Right renal pelvis (tissue), 4 donors: Measurements from ENCODE around the gene ZNF550. TPM values are rescaled to one million over a fixed set of nuclear protein-coding genes. Genes with fewer than 3 reads are reported as not detected.
"Not testable (repeated sequence)": the region's sequence is repeated elsewhere in the genome, so short reads cannot be mapped to it uniquely, and the experiment has no call there.

ENCODE experiments used
- DNase-seq, 4 donors: peaks; one replicate each; pipeline ENCODE4 v3.0.0-alpha.2; 2013; ENCODE audit warnings: low read depth in 4 of 4, low spot score in 3 of 4, missing footprints in 1 of 4
- polyA plus RNA-seq, 4 donors: library from polyadenylated mRNA; unstranded; fragments of 120-200 nt; gene quantifications; one replicate each; pipeline ENCODE4 v1.2.1, GENCODE V29; 2013; ENCODE audit not compliant: insufficient read length in 4 of 4

ZNF550 gene
- polyA plus RNA-seq, 4 donors, result 20.6 to 25.9 (median 22.2) TPM

DNA sequence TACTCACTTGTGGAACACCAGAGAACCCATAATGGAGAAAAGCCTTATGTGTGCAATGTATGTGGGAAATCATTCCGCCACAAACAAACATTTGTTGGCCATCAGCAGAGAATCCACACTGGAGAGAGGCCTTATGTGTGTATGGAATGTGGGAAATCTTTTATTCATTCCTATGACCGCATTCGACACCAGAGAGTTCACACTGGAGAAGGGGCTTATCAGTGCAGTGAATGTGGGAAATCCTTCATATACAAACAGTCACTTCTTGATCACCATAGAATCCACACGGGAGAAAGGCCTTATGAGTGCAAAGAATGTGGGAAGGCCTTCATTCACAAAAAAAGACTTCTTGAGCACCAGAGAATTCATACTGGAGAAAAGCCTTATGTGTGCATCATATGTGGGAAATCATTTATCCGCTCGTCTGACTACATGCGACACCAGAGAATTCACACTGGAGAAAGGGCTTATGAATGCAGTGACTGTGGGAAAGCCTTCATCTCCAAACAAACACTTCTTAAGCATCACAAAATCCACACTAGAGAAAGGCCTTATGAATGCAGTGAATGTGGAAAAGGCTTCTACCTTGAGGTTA lies 21.6 kb downstream of the ZNF550 start:
- DNase-seq, result no peak

DNA sequence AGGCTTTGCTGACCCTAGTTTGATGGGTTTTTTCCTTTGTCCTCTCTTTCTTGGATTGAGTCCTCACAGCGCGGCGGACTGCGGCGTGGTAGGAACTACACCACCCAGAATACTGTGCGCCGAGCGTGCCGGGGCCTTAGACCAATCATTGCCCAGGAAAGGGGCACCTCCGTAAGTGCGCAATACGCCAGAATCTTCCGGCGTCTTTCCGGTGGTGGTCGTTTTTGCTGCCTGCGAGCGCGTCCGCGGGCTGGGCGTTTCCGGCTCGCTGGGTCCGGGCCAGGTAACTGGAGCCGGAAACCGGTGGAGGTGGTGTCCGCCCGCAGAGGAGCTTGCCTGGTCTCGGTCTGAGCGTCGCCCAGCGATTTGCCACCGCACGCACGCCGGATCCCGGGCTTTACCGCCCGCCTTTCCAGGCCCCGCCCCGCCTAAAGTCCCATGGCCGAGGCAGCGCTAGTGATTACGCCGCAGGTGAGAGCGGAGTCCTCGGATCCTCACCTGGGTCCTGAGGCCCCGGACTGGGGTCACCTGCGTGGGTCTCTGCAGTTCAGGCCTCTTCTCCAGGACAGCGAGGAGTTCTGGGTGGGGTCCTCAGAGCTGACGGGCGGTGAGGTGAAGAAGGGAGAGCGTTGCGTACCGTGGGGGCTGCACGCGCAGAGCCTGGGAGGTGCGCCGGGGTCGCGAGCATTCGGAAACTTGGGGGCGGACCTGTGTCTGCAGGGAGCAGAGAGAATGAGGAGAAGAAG lies 32.4 kb downstream of the ZNF550 start, which contains the start of gene ZNF549:
Gene ZNF549 (plus strand): TSS at position 221 of the 746 bp plus-strand sequence. CDS start 218 bp downstream, at position 439.
- DNase-seq, result peak; percentile 76 to 89 (median 82)

DNA sequence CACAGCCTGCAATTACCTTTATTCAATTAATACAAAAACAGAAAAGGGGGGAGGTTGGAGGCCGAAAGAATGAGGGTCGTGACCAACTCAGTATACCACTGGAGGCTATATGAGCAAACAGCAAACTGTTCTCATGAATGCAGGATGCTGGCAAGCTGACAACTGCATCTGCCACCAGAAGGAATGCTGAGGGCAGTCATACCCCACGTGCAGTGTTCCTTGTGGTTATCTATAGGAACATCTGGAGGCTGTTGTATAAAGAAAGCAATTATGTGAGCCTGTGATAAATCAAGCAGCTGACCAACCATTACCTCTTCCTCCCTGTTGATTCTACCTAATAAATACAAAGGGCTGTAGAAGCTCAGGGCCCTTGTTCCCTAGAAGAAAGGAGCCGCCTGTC lies 41.6 kb downstream of the ZNF550 start:
- DNase-seq, result not testable (repeated sequence)

DNA sequence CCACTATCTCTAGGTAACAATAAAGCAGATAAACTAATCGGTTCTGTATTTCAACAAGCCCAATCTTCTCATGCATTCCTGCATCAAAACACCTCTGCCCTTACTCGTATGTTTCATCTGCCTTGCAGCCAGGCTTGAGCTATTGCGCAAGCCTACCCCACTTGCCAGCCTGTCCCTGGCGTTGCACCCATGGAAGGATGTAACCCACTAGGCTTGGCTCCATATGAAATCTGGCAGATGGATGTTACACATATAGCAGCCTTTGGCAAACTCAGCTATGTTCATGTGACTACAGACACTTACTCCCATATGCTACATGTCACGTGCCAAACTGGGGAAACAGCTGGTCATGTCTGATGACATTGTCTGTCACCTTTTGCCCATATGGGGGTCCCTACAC lies 44.4 kb downstream of the ZNF550 start:
- no peak for DNase-seq

DNA sequence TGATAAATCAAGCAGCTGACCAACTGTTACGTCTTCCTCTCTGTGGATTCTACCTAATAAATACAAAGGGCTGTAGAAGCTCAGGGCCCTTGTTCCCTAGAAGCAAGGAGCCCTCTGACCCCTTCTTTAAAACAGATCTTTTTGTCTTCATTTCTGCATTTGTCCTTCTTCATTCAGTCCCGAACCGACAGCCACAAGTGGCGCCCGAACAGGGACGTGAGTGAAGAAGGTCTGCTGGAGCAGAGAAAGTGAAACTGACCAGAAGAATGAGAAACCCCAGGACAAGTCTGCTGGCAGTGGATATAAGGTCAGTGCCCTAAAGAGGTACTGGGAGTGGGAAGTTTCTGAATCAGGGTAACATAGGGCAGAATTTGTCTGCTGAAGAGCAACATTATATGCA lies 46.8 kb downstream of the ZNF550 start:
- DNase-seq, result no peak

DNA sequence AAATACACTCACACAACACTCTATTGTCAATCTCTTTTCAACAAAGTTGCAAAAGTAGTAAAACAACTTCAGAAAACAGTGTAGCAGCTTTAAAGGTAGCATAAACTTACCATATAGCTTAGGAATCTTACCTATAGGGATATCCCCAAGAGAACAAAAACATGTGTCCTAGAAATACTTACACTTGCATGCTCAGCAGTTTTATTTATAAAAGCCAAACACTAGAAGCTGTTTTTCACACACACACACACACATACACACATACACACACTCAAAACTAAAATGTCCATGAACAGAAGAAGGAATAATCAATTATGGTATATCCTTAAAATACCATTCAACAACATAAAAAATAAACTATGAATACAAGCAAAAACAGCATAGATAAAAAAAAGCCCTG lies 48.2 kb downstream of the ZNF550 start:
- DNase-seq, result no peak

DNA sequence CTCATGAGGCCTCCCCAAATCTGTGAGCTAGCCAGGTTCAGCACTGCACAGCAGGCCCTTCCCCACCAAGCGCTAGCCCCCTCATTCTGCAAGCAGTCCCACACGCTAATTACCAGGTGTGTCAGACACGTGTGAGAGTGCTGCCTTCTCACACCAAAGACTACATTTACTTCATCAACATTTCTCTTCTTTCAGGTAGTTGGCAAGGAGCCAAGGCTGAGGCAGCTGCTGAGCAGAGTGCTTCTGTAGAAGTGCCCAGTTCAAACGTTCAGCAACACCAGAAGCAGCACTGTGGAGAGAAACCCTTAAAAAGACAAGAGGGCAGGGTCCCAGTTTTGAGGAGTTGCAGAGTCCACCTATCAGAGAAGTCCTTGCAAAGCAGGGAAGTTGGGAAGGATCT lies 53.5 kb downstream of the ZNF550 start:
- no peak for DNase-seq

DNA sequence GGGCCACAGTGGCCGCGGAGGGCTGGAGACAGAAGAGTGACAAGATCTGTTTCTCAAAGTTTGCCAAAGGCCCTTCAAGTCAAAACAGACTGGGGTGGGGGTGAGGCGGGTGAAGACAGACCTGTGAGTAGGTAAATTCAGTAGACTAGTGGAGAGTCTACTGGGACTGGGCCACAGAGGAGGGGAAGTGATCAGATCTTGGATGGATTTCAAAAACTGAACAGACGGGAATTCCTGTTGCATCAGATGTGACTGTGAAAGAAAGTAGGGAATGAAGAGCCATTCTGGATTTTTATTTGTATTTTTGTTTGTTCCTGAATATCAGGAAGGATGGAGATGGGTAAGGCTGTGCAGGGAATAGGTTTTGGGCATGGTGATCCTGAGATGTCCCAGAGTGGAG lies 59.3 kb downstream of the ZNF550 start:
- DNase-seq, result not testable (repeated sequence)

DNA sequence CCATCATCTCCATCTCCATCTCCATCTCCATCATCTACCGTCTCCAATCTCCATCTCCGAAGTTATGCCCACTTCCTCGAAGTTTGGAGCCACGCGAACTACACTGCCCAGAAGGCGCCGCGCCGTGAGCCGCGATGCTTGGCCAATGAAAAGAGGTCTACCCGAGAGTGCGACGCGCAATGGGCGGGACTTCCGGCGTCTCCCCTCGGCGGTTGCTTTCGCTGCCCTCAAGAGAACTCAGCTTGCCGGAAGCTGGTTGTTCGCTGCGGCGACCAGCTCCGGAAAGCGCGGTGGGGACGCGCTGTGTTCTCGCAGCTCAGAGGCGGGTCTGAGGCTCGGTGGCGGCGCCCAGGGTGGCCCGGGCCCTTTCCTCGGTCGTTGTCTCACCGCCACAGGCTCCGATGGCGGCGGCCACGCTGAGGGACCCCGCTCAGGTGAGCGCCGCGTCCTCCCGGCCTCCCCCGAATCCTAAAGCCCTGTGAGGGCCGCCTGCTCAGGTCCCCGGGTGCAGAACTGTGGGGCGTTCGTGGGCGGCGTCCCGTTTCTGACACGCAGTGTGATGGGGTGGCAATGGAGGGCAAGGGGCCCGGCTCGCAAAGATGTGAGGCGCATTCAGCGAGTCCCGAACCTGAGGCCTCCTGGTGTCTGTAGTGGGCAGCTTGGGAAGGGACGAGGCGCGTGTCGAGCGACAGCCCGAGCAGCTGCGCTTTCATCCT lies 59.8 kb downstream of the ZNF550 start, which contains the start of gene ZNF773:
Gene ZNF773 (plus strand): TSS at position 259 of the 716 bp plus-strand sequence. CDS start 143 bp downstream, at position 402.
- peak; percentile 86 to 91 (median 90) for DNase-seq

DNA sequence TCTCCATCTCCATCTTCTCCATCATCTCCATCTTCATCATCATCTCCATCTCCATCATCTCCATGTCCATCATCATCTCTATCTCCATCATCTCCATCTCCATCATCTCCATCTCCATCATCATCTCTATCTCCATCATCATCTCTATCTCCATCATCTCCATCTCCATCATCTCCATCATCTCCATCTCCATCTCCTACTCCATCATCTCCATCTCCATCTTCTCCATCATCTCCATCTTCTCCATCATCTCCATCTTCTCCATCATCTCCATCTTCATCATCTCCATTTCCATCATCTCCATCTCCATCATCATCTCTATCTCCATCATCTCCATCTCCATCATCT lies 60.4 kb downstream of the ZNF550 start:
- not testable (repeated sequence) for DNase-seq

DNA sequence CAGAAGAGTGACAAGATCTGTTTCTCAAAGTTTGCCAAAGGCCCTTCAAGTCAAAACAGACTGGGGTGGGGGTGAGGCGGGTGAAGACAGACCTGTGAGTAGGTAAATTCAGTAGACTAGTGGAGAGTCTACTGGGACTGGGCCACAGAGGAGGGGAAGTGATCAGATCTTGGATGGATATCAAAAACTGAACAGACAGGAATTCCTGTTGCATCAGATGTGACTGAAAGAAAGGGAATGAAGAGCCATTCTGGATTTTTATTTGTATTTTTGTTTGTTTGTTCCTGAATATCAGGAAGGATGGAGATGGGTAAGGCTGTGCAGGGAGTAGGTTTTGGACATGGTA lies 71.4 kb downstream of the ZNF550 start:
- not testable (repeated sequence) for DNase-seq

DNA sequence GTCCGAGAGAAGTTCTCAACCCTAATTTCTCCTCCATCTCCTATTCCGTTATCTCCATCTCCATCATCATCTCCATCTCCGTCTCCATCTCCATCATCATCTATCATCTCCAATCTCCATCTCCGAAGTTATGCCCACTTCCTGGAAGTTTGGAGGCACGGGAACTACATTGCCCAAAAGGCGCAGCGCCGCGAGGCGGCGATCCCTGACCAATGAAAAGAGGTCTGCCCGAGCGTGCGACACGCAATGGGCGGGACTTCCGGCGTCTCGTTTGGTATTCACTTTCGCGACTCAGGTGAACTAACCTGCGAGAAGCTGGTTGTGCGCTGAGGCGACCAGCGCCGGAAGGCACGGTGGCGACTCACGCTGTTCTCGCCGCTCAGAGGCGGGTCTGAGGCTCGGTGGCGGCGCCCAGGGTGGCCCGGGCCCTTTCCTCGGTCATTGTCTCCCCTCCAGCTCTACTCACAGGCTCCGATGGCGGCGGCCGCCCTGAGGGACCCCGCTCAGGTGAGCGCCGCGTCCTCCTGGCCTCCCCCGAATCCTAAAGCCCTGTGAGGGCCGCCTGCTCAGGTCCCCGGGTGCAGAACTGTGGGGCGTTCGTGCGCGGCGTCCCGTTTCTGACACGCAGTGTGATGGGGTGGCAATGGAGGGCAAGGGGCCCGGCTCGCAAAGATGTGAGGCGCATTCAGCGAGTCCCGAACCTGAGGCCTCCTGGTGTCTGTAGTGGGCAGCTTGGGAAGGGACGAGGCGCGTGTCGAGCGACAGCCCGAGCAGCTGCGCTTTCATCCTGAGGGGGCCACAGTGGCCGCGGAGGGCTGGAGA lies 72.0 kb downstream of the ZNF550 start, which contains the start of gene ZNF419:
Gene ZNF419 (plus strand): TSS at position 274 of the 822 bp plus-strand sequence. CDS start 201 bp downstream, at position 475.
- peak; percentile 84 to 90 (median 86) for DNase-seq

Other genes starting within 250 kb of the ZNF550 start
- 1 to 10 TPM; 7.9 to 9.1 (median 8.6) TPM for gene ZNF543, start 239.4 kb downstream of the ZNF550 start, polyA plus RNA-seq
- gene ZNF304, start 208.6 kb downstream of the ZNF550 start, polyA plus RNA-seq, result 10 to 100 TPM; 14.7 to 19.4 (median 18.2) TPM
- 10 to 100 TPM; 16.5 to 18.9 (median 17.8) TPM for gene TRAPPC2B, start 196.3 kb downstream of the ZNF550 start, polyA plus RNA-seq
- 1 to 10 TPM; 4.5 to 6.9 (median 5.6) TPM for gene ZNF547, start 196.3 kb downstream of the ZNF550 start, polyA plus RNA-seq
- gene ZNF548, start 170.0 kb downstream of the ZNF550 start, polyA plus RNA-seq, result 10 to 100 TPM; 18.0 to 22.4 (median 21.1) TPM
- gene ZNF17, start 148.7 kb downstream of the ZNF550 start, polyA plus RNA-seq, result 10 to 100 TPM in 3 of 4 donors, 1 to 10 TPM in 1; 9.6 to 13.7 (median 11.1) TPM
- gene ZNF749, start 124.5 kb downstream of the ZNF550 start, polyA plus RNA-seq, result 10 to 100 TPM; 10.1 to 15.8 (median 12.6) TPM
- gene VN1R1, start 102.7 kb downstream of the ZNF550 start, polyA plus RNA-seq, result 1 to 10 TPM; 2.5 to 4.2 (median 3.2) TPM
- gene ZNF772, start 82.3 kb downstream of the ZNF550 start, polyA plus RNA-seq, result 10 to 100 TPM; 18.6 to 25.4 (median 22.1) TPM
- 10 to 100 TPM; 17.4 to 24.3 (median 20.8) TPM for gene ZNF419, start 72.1 kb downstream of the ZNF550 start, polyA plus RNA-seq
- gene ZNF773, start 59.9 kb downstream of the ZNF550 start, polyA plus RNA-seq, result 10 to 100 TPM; 11.3 to 13.0 (median 11.6) TPM
- gene ZNF549, start 32.5 kb downstream of the ZNF550 start, polyA plus RNA-seq, result 10 to 100 TPM; 12.5 to 14.7 (median 13.5) TPM
- 1 to 10 TPM; 7.8 to 9.8 (median 9.5) TPM for gene ZNF416, start 19.0 kb upstream of the ZNF550 start, polyA plus RNA-seq
- 10 to 100 TPM; 16.3 to 21.1 (median 18.8) TPM for gene ZIK1, start 24.3 kb upstream of the ZNF550 start, polyA plus RNA-seq
- 1 to 10 TPM; 4.3 to 5.3 (median 5.1) TPM for gene ZNF530, start 40.0 kb upstream of the ZNF550 start, polyA plus RNA-seq
- 10 to 100 TPM; 25.6 to 28.3 (median 26.8) TPM for gene ZNF134, start 54.4 kb upstream of the ZNF550 start, polyA plus RNA-seq
- 10 to 100 TPM; 26.8 to 49.0 (median 34.0) TPM for gene ZNF211, start 73.3 kb upstream of the ZNF550 start, polyA plus RNA-seq
- gene ZSCAN4, start 109.1 kb upstream of the ZNF550 start, polyA plus RNA-seq, result under 1 TPM in 1 of 4 donors, not detected in 3; 0.05 TPM
- 10 to 100 TPM; 12.6 to 16.3 (median 15.2) TPM for gene ZNF551, start 122.1 kb upstream of the ZNF550 start, polyA plus RNA-seq
- 10 to 100 TPM; 24.8 to 30.9 (median 29.8) TPM for gene ZNF154, start 149.3 kb upstream of the ZNF550 start, polyA plus RNA-seq
- gene ZNF671, start 167.8 kb upstream of the ZNF550 start, polyA plus RNA-seq, result 10 to 100 TPM; 15.6 to 20.8 (median 19.0) TPM
- gene ZNF776, start 187.0 kb upstream of the ZNF550 start, polyA plus RNA-seq, result 10 to 100 TPM; 31.8 to 40.0 (median 37.2) TPM
- 10 to 100 TPM; 19.7 to 23.8 (median 20.9) TPM for gene ZNF586, start 209.8 kb upstream of the ZNF550 start, polyA plus RNA-seq